Measurements from ENCODE around the gene PPIL6. TPM values are rescaled to one million over a fixed set of nuclear protein-coding genes. Genes with fewer than 3 reads are reported as not detected.
A peak's percentile ranks its signal among the peaks of the same experiment; 100 is the strongest.

PPIL6 gene
- polyA plus RNA-seq, 1 of the 3 experiments (the other 2 are of a cell fraction) = 1.1 TPM

DNA sequence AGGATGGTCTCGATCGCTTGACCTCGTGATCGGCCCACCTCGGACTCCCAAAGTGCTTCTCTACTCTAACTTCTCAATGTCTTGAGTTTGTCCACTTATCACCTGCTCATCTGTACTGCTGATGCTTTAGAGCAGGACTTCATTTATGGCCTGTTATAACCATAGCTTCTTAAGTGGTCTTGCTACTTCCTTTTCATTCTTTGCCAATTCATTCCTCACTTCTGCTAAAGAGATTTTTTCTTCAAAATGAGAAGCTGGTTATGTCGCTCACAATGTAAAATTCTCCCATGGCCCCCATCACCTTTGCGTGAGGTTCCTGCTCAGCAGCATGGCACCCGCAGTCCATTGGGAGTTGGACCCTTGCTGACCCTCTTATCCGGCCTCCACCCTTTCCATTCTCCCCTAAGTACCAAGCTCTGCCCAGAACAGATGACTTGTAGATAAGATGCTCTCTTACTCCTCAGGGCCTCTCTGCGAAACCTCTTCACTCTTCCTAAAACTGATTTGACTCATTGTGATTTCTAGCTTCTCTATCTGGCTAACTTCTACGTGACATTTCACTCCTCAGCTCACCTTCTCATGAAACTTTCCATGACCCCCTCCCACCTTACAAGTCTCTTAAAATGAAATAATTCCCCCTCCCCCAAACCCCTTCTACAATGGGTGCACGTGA is 44.2 kb downstream of the PPIL6 start (continued):
- TF ChIP-seq REST (IDR thresholded peaks at IDR 0.05; ENCODE audit: low read depth, low read length) = no peak
- TF ChIP-seq POLR2AphosphoS5 (IDR thresholded peaks at IDR 0.05; ENCODE audit: low read depth, low read length) = no peak
- TF ChIP-seq YY1 (IDR thresholded peaks at IDR 0.05; ENCODE audit: low read depth) = no peak
- TF ChIP-seq, protein P1, sequence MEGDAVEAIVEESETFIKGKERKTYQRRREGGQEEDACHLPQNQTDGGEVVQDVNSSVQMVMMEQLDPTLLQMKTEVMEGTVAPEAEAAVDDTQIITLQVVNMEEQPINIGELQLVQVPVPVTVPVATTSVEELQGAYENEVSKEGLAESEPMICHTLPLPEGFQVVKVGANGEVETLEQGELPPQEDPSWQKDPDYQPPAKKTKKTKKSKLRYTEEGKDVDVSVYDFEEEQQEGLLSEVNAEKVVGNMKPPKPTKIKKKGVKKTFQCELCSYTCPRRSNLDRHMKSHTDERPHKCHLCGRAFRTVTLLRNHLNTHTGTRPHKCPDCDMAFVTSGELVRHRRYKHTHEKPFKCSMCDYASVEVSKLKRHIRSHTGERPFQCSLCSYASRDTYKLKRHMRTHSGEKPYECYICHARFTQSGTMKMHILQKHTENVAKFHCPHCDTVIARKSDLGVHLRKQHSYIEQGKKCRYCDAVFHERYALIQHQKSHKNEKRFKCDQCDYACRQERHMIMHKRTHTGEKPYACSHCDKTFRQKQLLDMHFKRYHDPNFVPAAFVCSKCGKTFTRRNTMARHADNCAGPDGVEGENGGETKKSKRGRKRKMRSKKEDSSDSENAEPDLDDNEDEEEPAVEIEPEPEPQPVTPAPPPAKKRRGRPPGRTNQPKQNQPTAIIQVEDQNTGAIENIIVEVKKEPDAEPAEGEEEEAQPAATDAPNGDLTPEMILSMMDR (IDR thresholded peaks at IDR 0.05) = no peak
- no peak for TF ChIP-seq GATA2 (CRISPR knock-in tag; IDR thresholded peaks at IDR 0.05)
- TF ChIP-seq TAF1 (IDR thresholded peaks at IDR 0.05; ENCODE audit: borderline replicate concordance, low read depth, low read length) = no peak
- TF ChIP-seq FOXM1 (IDR thresholded peaks at IDR 0.05; ENCODE audit: low read depth) = no peak

GRCh38 chr6:109393886-109394281 is 46.5 kb downstream of the PPIL6 start:
- Histone ChIP-seq H3F3A (replicated peaks; ENCODE audit: insufficient read depth) (no peaks in the 10 kb centered on the region), H4K20me1 (ENCODE audit: insufficient read depth) (no peaks in the 10 kb centered on the region), H3K79me2 (ENCODE audit: insufficient read depth) (no peaks in the 10 kb centered on the region), H2AFZ (ENCODE audit: low read depth) (no peak overlapping the region), H3K4me3 (ENCODE audit: low read depth in 2 of 2, low read length in 1 of 2) (no peak overlapping the region), H3K27me3 (ENCODE audit: insufficient read depth) (no peaks in the 10 kb centered on the region), H3K4me2 (no peak overlapping the region), H3K36me3 (replicated peaks in 1 of 2; ENCODE audit: control insufficient read depth in 1 of 2, insufficient read depth in 2 of 2, low read length in 1 of 2) (no peaks in the 10 kb centered on the region), H3K4me1 (ENCODE audit: control insufficient read depth in 1 of 2, insufficient read depth in 2 of 2, low read depth in 1 of 2, low read length in 1 of 2) (peaks cover 2 to 7% of the 10 kb centered on the region in 2 experiments; a peak in 2 of 4 replicates), H3K27ac (ENCODE audit: low read depth in 2 of 2, low read length in 1 of 2) (no peak overlapping the region), H3K9me3 (no peaks in the 10 kb centered on the region), H3K9me2 (no peaks in the 10 kb centered on the region), H3K9ac (no peak overlapping the region)
- no peak for DNase-seq
- CTCF ChIA-PET = interaction anchor here (4.3 kb wide), 1 partner anchor 10 kb away, joined by 34 read pairs; the partner anchor contains the start of gene CD164
- no peak for TF ChIP-seq TCF12 (IDR thresholded peaks at IDR 0.05)
- TF ChIP-seq, protein P2, sequence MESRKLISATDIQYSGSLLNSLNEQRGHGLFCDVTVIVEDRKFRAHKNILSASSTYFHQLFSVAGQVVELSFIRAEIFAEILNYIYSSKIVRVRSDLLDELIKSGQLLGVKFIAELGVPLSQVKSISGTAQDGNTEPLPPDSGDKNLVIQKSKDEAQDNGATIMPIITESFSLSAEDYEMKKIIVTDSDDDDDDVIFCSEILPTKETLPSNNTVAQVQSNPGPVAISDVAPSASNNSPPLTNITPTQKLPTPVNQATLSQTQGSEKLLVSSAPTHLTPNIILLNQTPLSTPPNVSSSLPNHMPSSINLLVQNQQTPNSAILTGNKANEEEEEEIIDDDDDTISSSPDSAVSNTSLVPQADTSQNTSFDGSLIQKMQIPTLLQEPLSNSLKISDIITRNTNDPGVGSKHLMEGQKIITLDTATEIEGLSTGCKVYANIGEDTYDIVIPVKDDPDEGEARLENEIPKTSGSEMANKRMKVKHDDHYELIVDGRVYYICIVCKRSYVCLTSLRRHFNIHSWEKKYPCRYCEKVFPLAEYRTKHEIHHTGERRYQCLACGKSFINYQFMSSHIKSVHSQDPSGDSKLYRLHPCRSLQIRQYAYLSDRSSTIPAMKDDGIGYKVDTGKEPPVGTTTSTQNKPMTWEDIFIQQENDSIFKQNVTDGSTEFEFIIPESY (IDR thresholded peaks at IDR 0.05; ENCODE audit: borderline replicate concordance, low read depth) = no peak
- peak; percentile 26; the same call in 1 of the 2 replicates for TF ChIP-seq FOSL2 (IDR thresholded peaks at IDR 0.05; ENCODE audit: borderline replicate concordance, low read depth)
- TF ChIP-seq, protein P3, sequence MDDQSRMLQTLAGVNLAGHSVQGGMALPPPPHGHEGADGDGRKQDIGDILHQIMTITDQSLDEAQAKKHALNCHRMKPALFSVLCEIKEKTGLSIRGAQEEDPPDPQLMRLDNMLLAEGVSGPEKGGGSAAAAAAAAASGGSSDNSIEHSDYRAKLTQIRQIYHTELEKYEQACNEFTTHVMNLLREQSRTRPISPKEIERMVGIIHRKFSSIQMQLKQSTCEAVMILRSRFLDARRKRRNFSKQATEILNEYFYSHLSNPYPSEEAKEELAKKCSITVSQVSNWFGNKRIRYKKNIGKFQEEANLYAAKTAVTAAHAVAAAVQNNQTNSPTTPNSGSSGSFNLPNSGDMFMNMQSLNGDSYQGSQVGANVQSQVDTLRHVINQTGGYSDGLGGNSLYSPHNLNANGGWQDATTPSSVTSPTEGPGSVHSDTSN (IDR thresholded peaks at IDR 0.05) = 0 out of 2 replicates have a peak, but pooled peaks have one; percentile 18
- WGBS (ENCODE audit: low lambda C conversion rate) = 53% methylated on average over 2 of the region's 2 CpGs
- POLR2A ChIA-PET = no interaction called here
